Fibroblast of skin of left quadriceps (primary cell): ENCODE measurements around the gene DENND1B.
A peak's percentile ranks its signal among the peaks of the same experiment; 100 is the strongest.
"Not testable (repeated sequence)": the region's sequence is repeated elsewhere in the genome, so short reads cannot be mapped to it uniquely, and the experiment has no call there.

Source experiments
- DNase-seq, 2 experiments: peaks; one replicate each; pipeline ENCODE4 v3.0.0-alpha.2; 2013; ENCODE audit warnings: low read depth in 2 of 2

DENND1B gene

DNA sequence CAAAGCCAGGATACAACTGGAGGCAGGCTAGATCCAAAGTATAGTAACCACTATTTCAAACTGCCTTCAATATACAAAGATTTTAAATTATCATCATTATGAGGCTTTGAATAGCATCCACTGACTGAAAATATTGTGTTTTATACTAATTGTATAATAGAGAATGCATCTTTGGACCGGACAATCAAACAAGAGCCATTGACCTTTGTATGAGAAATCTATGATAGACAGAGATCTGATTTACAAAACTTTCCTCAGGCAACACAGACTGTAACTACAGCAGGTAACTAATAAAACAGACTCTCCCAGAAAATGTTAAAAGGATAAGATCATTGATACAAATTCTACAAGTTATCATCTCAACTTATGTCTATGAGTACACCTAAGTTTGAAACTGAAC, 152.9 kb downstream of the DENND1B start:
- no peak for DNase-seq

- DNase-seq: no peak
Observed at GRCh38 chr1:197621761-197622160, 153.5 kb downstream of the DENND1B start.

DNA sequence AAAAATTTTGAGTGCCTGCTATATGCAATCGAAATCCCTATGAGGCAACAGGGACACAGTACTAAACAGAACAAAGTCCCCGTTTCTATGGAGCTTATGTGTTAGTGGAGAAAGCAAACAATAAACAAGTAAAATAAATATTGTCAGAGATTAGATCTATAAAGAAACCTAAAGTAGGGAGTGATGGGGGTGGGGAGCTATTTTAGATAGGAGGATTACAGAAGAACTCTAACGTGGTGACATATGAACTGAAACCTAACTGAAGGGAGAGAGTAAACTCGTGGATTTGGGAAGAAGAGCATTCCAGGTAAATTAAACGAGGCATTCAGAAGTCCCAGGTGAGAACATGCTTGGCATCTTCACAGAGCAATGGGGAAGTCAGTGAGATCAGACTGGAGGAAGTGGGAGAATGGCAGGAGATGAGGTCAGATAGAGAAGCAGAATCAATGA, 154.5 kb downstream of the DENND1B start:
- no peak for DNase-seq

- peak; percentile 11 to 13 for DNase-seq
Observed at GRCh38 chr1:197619008-197619640, 156.2 kb downstream of the DENND1B start.

DNA sequence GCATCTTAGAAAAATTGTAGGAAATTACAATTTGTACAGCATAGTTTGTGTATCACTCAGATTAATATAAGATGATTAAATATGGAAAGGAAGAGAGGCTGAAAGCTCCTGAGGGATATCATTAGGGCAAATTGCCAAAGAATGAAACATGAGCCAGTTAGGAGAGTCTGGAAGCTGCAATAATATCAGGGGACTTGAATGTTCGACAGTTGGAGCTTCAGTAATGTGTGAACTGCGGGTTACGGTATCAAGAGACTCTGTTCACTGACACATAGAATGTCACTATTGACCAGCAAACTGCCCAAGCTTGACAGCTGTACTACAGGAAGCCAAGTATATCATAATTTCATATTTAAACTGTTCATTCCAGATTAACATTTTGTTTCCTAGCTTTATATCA, 157.2 kb downstream of the DENND1B start:
- DNase-seq: peak; percentile 8 to 18

DNA sequence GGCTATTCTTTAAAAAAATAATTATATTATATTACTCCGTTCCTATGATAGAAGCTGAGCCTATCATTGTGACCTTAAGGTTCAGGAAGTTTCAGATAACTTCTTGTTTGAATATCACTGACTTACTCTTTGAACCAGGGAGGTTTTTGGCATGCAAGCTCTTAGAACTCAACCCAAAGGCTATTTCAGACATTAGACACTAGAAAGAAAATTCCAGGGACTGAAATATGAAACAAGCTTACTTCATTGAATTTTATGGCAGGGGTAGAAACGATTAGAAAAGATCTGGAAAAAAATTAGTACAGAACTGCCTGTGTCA, 159.6 kb downstream of the DENND1B start:
- no peak for DNase-seq

GRCh38 chr1:197614916-197615692, 160.2 kb downstream of the DENND1B start:
- DNase-seq: peak; percentile 11 to 12

- DNase-seq: no peak
Observed at GRCh38 chr1:197606168-197606845, 169.0 kb downstream of the DENND1B start.

DNA sequence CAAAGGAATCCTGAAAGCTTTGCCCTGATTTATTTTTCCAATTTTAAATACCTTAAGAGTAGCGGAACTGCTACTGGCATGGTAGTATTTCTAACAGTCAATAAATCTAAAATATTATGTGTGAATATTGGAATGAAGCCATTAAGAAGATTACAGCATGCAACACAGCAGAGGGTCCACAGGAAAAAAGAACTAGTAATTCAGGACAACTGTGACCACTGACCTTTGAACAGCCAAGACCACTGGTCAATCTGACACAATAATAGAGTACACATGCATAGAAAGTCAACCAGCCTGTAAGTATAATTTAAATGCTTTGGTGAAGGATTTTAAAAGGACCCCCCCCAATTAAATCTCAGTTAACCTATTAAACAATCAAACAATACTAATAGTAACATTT, 171.0 kb downstream of the DENND1B start:
- DNase-seq: no peak

DNA sequence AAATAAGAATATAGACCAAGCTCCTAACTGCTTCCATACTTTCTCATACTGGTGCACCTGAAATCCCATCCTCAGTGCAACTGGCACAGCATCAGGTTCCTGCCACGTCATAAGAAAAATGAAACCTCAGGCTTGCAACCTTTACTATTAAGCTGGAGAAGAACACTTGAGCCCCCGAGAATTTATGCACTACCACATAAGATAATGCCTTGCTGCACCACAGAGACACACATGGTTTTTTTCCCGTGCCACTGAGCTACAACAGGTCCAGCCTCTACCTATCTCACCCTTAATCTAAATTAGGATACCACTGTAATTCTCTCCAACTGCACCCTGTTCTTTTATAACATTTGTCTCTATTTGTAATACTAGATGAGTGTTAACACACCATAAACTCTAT, 174.5 kb downstream of the DENND1B start:
- DNase-seq: no peak

- no peak for DNase-seq
Observed at GRCh38 chr1:197599789-197600188, 175.5 kb downstream of the DENND1B start.

GRCh38 chr1:197598935-197599334, 176.3 kb downstream of the DENND1B start:
- DNase-seq: no peak

DNA sequence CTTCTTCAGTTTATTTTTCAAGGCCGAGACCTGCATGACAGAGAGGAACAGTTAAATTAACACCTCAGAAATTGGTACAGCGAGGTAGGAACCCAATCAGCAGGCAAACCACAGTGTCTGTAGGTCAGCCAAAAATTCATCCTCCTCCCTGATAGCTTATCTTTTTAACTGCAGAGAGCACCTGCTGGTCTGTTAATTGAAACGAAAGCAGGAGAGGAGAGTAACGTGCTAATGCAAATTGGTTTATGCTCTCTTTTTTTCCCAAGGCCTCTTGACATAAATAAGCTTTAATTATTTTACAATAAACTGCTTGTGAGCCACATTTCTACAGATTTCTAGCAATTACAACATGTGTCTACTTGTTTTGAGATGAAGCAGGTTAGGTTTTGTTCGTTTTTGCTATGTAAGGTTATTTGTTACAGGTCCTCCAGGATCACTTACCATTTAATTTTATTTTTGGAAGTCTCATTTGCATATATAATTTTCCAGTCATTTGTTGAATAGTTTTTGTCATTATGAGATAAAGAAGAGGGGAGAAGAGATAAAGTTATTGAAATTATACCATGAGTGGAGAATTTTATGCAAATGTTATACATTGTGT, 179.9 kb downstream of the DENND1B start:
- DNase-seq: no peak

GRCh38 chr1:197590687-197591086, 184.6 kb downstream of the DENND1B start:
- DNase-seq: no peak

- DNase-seq: no peak
Observed at GRCh38 chr1:197585809-197586208, 189.5 kb downstream of the DENND1B start.

GRCh38 chr1:197577580-197577979, 197.7 kb downstream of the DENND1B start:
- no peak for DNase-seq

- not testable (repeated sequence) for DNase-seq
Observed at GRCh38 chr1:197575531-197575930, 199.7 kb downstream of the DENND1B start.

GRCh38 chr1:197572169-197572568, 203.1 kb downstream of the DENND1B start:
- DNase-seq: no peak

DNA sequence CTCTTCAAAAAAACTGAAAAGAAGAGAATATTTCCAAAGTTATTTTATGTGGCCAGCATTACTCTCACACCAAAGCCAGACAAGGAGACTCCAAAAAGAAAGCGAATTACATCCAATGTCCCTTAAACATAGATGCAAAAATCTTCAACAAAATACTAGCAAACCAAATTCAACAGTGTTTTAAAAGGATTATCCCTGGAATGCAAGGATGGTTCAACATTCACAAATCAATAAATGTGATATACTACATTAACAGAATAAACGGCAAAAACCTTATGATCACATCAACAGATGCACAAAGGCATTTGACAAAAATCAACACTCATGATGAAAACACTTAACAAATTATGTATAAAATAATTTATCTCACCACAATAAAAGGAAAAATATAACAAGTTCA, 207.8 kb downstream of the DENND1B start:
- no peak for DNase-seq

- DNase-seq: no peak
Observed at GRCh38 chr1:197561041-197561440, 214.2 kb downstream of the DENND1B start.

- DNase-seq: no peak
Observed at GRCh38 chr1:197559655-197560054, 215.6 kb downstream of the DENND1B start.

DNA sequence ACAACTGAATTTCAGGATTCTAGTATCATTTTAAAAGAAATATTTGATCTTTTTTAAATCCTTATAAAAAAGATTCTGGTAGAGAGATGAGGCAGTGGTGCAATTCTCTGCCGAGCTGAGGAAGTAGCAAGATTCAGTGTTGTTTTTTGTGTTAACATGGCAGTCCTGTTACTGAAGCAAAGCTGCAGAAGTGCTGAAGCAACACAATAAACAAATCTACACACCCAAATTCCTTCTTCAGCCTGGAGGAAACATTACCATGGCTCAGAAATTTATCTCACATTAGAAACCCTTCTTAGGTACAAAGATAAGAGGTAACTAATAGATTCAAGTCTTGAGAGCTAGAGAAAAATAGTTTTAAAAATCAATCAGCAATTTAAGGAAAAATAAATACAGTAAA, 216.0 kb downstream of the DENND1B start:
- no peak for DNase-seq

DNA sequence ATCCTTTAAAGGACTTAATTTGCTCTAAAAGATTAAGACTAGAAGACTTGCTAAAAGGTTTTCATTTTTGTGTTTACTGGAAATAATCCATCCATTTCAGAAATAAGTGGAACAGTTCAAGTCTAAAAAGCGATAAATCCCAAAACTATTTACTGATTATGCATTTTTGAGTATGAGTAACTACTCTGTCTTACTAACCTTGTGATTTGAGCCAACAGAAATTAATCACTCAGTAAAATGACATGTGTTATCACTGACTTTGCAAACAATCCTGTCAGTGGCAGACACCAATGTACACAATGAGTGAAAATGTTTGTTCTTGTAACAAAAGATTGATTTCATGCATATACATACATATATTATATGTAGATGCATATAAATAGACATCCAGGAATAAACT, 218.0 kb downstream of the DENND1B start:
- DNase-seq: peak in 1 of 2 experiments; percentile 4
